SU-DHL-6 (cell line): ENCODE results near the gene FBXL13.
"Not testable (repeated sequence)": the region's sequence is repeated elsewhere in the genome, so short reads cannot be mapped to it uniquely, and the experiment has no call there.

Experiments used
- CTCF ChIP-seq: fragments of 200-600 bp; sonication (generic); IDR thresholded peaks from one replicate; pipeline ENCODE4 v1.5.1; 2017; ENCODE audit warnings: antibody characterized with exemption, mild to moderate bottlenecking, low read length, moderate library complexity; ENCODE audit not compliant: insufficient read depth, poor library complexity, severe bottlenecking
- EZH2phosphoT487 ChIP-seq: fragments of 200-600 bp; sonication (generic), shearing (Covaris generic); conservative IDR thresholded peaks from 2 replicates; pipeline ENCODE4 v1.6.1; 2018; ENCODE audit warnings: mild to moderate bottlenecking, antibody characterized with exemption, low read length, moderate library complexity, mixed read lengths

GRCh38 chr7:102776217-102776616, 298.4 kb downstream of the FBXL13 start:
- not testable (repeated sequence) for TF ChIP-seq CTCF, EZH2phosphoT487
